Smooth muscle cell (in vitro differentiated cells): ENCODE measurements around the gene ARF3. TPM values are rescaled to one million over a fixed set of nuclear protein-coding genes. Genes with fewer than 3 reads are reported as not detected.

ENCODE experiments used
- DNase-seq: peaks from one replicate; lab custom pipeline; 2025; ENCODE audit not compliant: unreplicated experiment; lab: John Stamatoyannopoulos, UW
- H2AFZ ChIP-seq: fragments of 200-600 bp; sonication (generic); 2 replicates; pipeline ENCODE4 v1.6.0; 2016; ENCODE audit warnings: antibody characterized with exemption, low read depth, mild to moderate bottlenecking
- H3F3A ChIP-seq: fragments of 200-600 bp; sonication (generic); 2 replicates; pipeline ENCODE4 v1.6.0; 2017; ENCODE audit warnings: antibody characterized with exemption, low read depth
- H3K27ac ChIP-seq: fragments of 200-600 bp; sonication (generic); 2 replicates; pipeline ENCODE4 v1.5.1; 2016; ENCODE audit warnings: low read depth, mild to moderate bottlenecking
- H3K27me3 ChIP-seq: fragments of 200-600 bp; sonication (generic); 2 replicates; pipeline ENCODE4 v1.6.1; 2016; ENCODE audit warnings: low read depth, mild to moderate bottlenecking
- H3K36me3 ChIP-seq: fragments of 200-600 bp; sonication (generic); 2 replicates; pipeline ENCODE4 v1.5.1; 2016; ENCODE audit warnings: low read depth
- H3K4me1 ChIP-seq: fragments of 200-600 bp; sonication (generic); 2 replicates; pipeline ENCODE4 v1.5.1; 2016; ENCODE audit warnings: low read depth
- H3K4me2 ChIP-seq: fragments of 200-600 bp; sonication (generic); 2 replicates; pipeline ENCODE4 v1.6.0; 2016; ENCODE audit warnings: mild to moderate bottlenecking
- H3K4me3 ChIP-seq: fragments of 200-600 bp; sonication (generic); 2 replicates; pipeline ENCODE4 v1.5.1; 2016; ENCODE audit warnings: mild to moderate bottlenecking
- H3K79me2 ChIP-seq: fragments of 200-600 bp; sonication (generic); 2 replicates; pipeline ENCODE4 v1.6.0; 2016; ENCODE audit warnings: low read depth, mild to moderate bottlenecking
- H3K9ac ChIP-seq: fragments of 200-600 bp; sonication (generic); 2 replicates; pipeline ENCODE4 v1.6.0; 2016; ENCODE audit warnings: low read depth
- H3K9me3 ChIP-seq: fragments of 200-600 bp; sonication (generic); replicated peaks from 2 replicates; pipeline ENCODE4 v1.5.1; 2016; ENCODE audit warnings: low read depth
- H4K20me1 ChIP-seq: fragments of 200-600 bp; sonication (generic); 2 replicates; pipeline ENCODE4 v1.6.0; 2016; ENCODE audit warnings: low read depth
- WGBS: methylation state at CpG from one replicate; pipeline ENCODE4 v1.1.7; 2016; ENCODE audit warnings: low lambda C conversion rate; 5-methylcytosine and 5-hydroxymethylcytosine counted together
- polyA plus RNA-seq: library from polyadenylated mRNA; unstranded; fragments of >200 nt; fragmentation: Nextera tagmentation; extraction: Ambion mirVana; gene quantifications from 2 replicates; pipeline ENCODE4 v1.2.1, GENCODE V29; 2016
- total RNA-seq: library from RNA; depleted of rRNA; stranded (reverse); fragments of >200 nt; gene quantifications from 2 replicates; pipeline ENCODE4 v1.2.3, GENCODE V29; 2014
- TF ChIP-seq, protein P1 (sequence below): fragments of 200-600 bp; sonication (generic); IDR thresholded peaks from 2 replicates; pipeline ENCODE4 v1.5.1; 2017; ENCODE audit warnings: borderline replicate concordance, mild to moderate bottlenecking, antibody characterized with exemption; ENCODE audit not compliant: insufficient read depth, poor library complexity, severe bottlenecking

The ARF3 gene
- total and polyA plus RNA-seq, 2 experiments from 2014 or later = 59.9 to 67.7 TPM

DNA sequence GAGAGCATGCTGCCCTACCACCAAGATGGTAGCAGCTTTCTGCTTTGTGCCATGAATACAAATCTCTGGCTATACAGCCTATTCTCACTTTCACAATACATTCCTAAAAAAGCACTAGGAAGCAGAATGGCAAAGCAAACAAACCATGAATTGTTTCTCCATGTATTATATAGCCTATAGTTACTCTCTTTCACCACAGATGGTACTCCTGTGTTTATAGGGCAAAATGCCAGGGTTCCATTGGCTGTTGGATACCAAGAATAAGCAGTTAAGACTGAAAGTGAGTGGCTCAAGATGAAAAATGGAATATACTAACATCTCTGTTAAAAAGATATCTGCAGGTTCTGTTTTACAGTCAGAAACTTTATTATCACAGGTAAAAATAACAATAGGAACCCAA, 11.1 kb downstream of the ARF3 start:
- Histone ChIP-seq H2AFZ (no peak overlapping the region), H3K9ac (no peak overlapping the region), H3K4me3 (no peak overlapping the region), H3K9me3 (no peaks in the 10 kb centered on the region), H4K20me1 (peaks cover 100% of the 10 kb centered on the region), H3K79me2 (peaks cover 88% of the 10 kb centered on the region), H3K4me2 (no peak overlapping the region), H3K27ac (no peak overlapping the region), H3K36me3 (no peaks in the 10 kb centered on the region), H3K4me1 (no peaks in the 10 kb centered on the region), H3F3A (no peaks in the 10 kb centered on the region), H3K27me3 (no peaks in the 10 kb centered on the region)
- DNase-seq = no peak
- TF ChIP-seq, protein P1, sequence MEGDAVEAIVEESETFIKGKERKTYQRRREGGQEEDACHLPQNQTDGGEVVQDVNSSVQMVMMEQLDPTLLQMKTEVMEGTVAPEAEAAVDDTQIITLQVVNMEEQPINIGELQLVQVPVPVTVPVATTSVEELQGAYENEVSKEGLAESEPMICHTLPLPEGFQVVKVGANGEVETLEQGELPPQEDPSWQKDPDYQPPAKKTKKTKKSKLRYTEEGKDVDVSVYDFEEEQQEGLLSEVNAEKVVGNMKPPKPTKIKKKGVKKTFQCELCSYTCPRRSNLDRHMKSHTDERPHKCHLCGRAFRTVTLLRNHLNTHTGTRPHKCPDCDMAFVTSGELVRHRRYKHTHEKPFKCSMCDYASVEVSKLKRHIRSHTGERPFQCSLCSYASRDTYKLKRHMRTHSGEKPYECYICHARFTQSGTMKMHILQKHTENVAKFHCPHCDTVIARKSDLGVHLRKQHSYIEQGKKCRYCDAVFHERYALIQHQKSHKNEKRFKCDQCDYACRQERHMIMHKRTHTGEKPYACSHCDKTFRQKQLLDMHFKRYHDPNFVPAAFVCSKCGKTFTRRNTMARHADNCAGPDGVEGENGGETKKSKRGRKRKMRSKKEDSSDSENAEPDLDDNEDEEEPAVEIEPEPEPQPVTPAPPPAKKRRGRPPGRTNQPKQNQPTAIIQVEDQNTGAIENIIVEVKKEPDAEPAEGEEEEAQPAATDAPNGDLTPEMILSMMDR = no peak

- Histone ChIP-seq H3K9ac (no peak overlapping the region), H3K4me2 (no peak overlapping the region), H3K79me2 (peaks cover 61% of the 10 kb centered on the region), H3K9me3 (no peaks in the 10 kb centered on the region), H4K20me1 (peaks cover 98% of the 10 kb centered on the region), H3K4me1 (no peaks in the 10 kb centered on the region), H3K27me3 (no peaks in the 10 kb centered on the region), H3K4me3 (no peak overlapping the region), H3K36me3 (no peaks in the 10 kb centered on the region), H3F3A (no peaks in the 10 kb centered on the region), H3K27ac (no peak overlapping the region), H2AFZ (no peak overlapping the region)
- WGBS = 81% methylated on average over 4 of the region's 4 CpGs
- DNase-seq = no peak
- TF ChIP-seq, protein P1 = no peak
Observed at GRCh38 chr12:48943221-48943620, 14.1 kb downstream of the ARF3 start.

DNA sequence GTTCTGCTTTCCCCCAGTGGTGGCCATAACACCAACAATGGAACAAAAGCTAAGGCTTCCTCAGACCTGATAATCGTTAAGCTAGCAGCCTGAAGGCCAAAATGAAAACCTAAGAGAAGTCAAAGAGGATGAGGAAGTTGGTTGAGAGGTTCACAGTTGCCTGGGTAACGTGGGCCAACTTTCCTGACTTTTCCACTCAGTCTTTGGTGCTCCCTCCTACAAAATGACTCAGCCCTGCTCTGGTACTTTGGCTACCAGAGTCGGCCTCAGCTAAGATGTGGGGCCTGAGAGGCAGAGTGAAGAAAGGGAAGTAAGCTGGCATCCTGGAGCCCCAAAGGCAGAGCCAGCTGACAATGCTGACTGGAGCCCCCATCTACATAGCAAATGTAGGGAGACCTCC, 17.1 kb downstream of the ARF3 start:
- no peaks in the 10 kb centered on the region for H3K9me3 ChIP-seq
- no peaks in the 10 kb centered on the region for H3K27me3 ChIP-seq
- H3K36me3 ChIP-seq = no peaks in the 10 kb centered on the region
- TF ChIP-seq, protein P1 = no peak
- H3K4me2 ChIP-seq = no peak overlapping the region
- H3K9ac ChIP-seq = no peak overlapping the region
- H3F3A ChIP-seq = no peaks in the 10 kb centered on the region
- no peak overlapping the region for H2AFZ ChIP-seq
- WGBS = 91% methylated on average over 3 of the region's 3 CpGs
- H3K79me2 ChIP-seq = peaks cover 30% of the 10 kb centered on the region
- no peak overlapping the region for H3K27ac ChIP-seq
- H4K20me1 ChIP-seq = peaks cover 94% of the 10 kb centered on the region
- no peak for DNase-seq
- H3K4me1 ChIP-seq = no peaks in the 10 kb centered on the region
- H3K4me3 ChIP-seq = no peak overlapping the region

GRCh38 chr12:48938805-48939204, 18.5 kb downstream of the ARF3 start:
- Histone ChIP-seq H3K4me2 (no peak overlapping the region), H3K36me3 (no peaks in the 10 kb centered on the region), H3K4me3 (no peak overlapping the region), H3K9ac (no peak overlapping the region), H3K79me2 (peaks cover 20% of the 10 kb centered on the region), H3K27me3 (no peaks in the 10 kb centered on the region), H3K27ac (no peak overlapping the region), H3K9me3 (no peaks in the 10 kb centered on the region), H2AFZ (no peak overlapping the region), H4K20me1 (peaks cover 94% of the 10 kb centered on the region), H3F3A (no peaks in the 10 kb centered on the region), H3K4me1 (no peaks in the 10 kb centered on the region)
- WGBS = 98% methylated on average over 7 of the region's 7 CpGs
- TF ChIP-seq, protein P1 = no peak
- DNase-seq = no peak
